Vagina (tissue), 2 donors: ENCODE results near the gene RECK.

Experiments used
- CTCF ChIP-seq, 3 experiments: fragments of 450-650 bp in 2 of 3; fragments of 200-600 bp in 1 of 3; sonication (generic) in 1 of 3; IDR thresholded peaks; one replicate each; pipeline ENCODE4 v1.5.1; 2017 to 2019; ENCODE audit warnings: antibody characterized with exemption in 3 of 3, mild to moderate bottlenecking in 2 of 3, moderate library complexity in 2 of 3
- POLR2A ChIP-seq, 2 donors: fragments of 450-650 bp; IDR thresholded peaks; one replicate each; pipeline ENCODE4 v1.6.1; 2017; ENCODE audit warnings: antibody characterized with exemption in 2 of 2, mild to moderate bottlenecking in 2 of 2, moderate library complexity in 2 of 2
- POLR2AphosphoS5 ChIP-seq, 2 donors: sonication (generic); formaldehyde crosslinking; IDR thresholded peaks; one replicate each; pipeline ENCODE4 v1.9.0; 2017; ENCODE audit warnings: antibody characterized with exemption in 2 of 2, mild to moderate bottlenecking in 2 of 2, low read depth in 1 of 2; ENCODE audit not compliant: insufficient read depth in 1 of 2

- no peak for TF ChIP-seq CTCF (IDR thresholded peaks at IDR 0.05)
- TF ChIP-seq POLR2A (IDR thresholded peaks at IDR 0.05) = no peak
- no peak for TF ChIP-seq POLR2AphosphoS5 (IDR thresholded peaks at IDR 0.05; ENCODE audit: insufficient read depth in 1 of 2, low read depth in 1 of 2)
These were observed 42.6 kb upstream of the RECK start for GRCh38 chr9:35993976-35994720.
